GM10847 (cell line): ENCODE data around the gene DNAH1.

Experiments used
- POLR2A ChIP-seq: IDR thresholded peaks from 2 replicates; pipeline ENCODE4 v1.6.1; 2011; ENCODE audit not compliant: insufficient read length; ENCODE audit errors: extremely low read depth

DNAH1 gene

GRCh38 chr3:52299879-52300611, 16.1 kb upstream of the DNAH1 start:
- TF ChIP-seq POLR2A, result no peak

GRCh38 chr3:52302426-52303145, 13.5 kb upstream of the DNAH1 start:
- TF ChIP-seq POLR2A, result no peak

- no peak for TF ChIP-seq POLR2A
These were observed 12.3 kb upstream of the DNAH1 start for GRCh38 chr3:52303811-52304210.

DNA sequence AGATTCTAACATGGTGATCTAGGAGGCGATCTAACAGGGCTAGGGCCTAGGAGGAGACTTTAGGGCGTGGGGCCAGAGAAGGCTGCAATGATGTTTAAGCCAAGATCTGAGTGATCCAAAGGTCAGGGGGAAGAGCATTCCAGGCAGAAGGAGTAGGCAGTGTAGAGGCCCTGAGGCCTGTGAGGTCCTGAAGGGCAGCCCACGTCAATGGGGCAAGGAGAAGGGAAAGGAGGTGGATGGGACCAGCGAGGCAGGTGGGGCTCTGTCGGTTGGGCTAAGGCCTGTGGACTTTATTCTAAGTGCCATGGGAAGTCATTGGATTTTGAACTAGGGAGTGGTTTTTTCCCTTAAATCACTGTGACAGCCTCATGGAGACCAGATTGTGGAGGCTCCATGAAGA, 10.2 kb upstream of the DNAH1 start:
- no peak for TF ChIP-seq POLR2A

DNA sequence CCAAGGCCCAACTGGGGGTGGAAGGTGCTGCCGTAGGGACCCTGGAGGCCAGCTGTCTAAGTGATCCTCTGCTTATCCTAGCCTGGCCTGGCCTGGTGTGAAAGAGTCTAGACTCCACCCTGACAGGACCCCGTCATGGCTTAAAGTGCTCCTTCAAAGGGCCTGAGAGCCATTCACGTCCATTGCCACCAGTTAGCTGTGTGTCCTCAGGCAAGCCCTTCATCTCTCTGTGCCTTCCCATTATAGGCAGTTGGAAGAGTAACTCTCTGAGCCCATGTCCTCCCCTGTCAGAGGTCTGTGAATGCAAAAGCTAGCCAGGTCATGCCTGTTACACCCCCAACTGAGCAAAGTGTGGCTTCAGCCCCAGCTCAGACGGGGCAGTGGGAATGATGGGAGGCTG, 9.1 kb upstream of the DNAH1 start:
- no peak for TF ChIP-seq POLR2A

DNA sequence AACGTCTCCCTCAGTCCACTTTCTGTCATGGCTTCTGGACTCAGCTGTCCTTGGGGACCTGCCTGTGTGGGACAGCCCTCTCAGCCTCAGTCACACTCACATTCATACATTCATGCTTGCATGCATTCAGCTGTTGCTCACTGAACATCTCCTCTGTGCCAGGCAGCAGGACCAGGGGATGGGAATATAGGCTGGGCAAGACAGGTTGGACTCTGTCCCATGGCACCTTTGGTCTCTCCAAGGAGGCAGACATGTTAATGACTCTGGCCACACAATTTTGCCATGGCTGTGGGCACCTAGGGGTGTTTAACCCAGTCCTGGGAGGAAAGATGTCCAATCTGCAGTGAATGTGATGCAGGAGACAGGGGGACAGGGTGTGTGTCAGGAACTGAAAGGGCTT, 7.8 kb upstream of the DNAH1 start:
- TF ChIP-seq POLR2A, result no peak

DNA sequence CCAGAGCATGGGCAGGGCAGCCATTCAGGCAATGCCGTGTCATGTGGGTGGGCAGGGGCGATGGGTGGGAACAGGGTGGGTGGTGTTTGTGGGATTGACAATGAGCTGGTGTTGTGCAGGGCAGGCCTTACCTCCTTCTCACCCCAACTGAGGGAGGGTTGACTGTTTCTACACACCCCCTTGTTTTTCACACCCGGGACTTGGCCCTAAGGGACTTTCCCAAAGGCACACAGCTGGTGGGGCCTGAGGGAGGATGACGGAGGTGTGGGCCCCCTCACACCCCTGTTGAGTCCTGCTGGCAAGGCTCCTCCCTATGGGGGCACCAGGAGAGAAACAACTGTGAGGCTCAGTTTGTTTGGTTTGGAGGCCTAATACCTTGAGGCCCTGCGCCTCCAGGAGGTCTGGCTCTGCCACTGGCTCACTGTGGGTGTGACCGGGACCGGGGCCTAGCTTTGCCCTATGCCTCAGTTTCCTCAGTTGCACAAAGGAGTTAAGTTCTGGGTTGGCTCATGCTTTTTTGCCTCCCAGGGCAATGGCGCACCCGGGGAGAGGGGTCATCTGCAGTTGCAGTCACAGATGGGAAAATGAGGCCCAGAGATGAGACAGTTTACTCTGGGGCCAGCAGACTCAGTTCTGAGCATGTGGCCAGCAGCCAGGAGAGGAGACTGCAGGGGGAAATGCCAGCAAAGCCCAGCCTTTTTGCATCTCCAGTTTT, 5.1 kb upstream of the DNAH1 start:
- TF ChIP-seq POLR2A, result no peak

GRCh38 chr3:52311576-52312119, 4.5 kb upstream of the DNAH1 start:
- TF ChIP-seq POLR2A, result no peak

- TF ChIP-seq POLR2A, result no peak
These were observed 2.8 kb upstream of the DNAH1 start for GRCh38 chr3:52313188-52313773.

- TF ChIP-seq POLR2A, result no peak
These were observed 2.3 kb upstream of the DNAH1 start for GRCh38 chr3:52313774-52314188.

- TF ChIP-seq POLR2A, result no peak
These were observed 1.6 kb upstream of the DNAH1 start for GRCh38 chr3:52314489-52314888.

DNA sequence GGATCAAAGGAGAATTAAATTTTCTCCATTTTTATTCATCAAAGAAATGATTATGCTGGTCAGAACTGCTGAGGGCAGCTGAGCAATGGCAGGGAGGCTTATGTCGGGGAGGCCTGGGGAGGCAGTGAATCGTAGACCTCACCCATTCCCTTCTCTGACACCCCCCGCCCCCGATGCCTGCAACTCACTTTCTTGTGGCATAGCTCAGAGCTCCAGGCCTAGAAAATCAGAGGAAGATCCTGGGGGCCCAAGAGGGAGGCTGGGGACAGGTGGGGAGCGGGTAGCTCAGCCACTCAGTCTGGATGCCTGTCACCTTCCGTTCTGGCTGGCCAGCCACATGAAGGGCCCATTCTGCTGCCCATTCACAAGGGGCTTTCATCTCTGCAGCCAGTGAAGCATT, 1.1 kb upstream of the DNAH1 start:
- no peak for TF ChIP-seq POLR2A

- TF ChIP-seq POLR2A, result no peak
These were observed 1.3 kb downstream of the DNAH1 start for GRCh38 chr3:52317208-52318000.

DNA sequence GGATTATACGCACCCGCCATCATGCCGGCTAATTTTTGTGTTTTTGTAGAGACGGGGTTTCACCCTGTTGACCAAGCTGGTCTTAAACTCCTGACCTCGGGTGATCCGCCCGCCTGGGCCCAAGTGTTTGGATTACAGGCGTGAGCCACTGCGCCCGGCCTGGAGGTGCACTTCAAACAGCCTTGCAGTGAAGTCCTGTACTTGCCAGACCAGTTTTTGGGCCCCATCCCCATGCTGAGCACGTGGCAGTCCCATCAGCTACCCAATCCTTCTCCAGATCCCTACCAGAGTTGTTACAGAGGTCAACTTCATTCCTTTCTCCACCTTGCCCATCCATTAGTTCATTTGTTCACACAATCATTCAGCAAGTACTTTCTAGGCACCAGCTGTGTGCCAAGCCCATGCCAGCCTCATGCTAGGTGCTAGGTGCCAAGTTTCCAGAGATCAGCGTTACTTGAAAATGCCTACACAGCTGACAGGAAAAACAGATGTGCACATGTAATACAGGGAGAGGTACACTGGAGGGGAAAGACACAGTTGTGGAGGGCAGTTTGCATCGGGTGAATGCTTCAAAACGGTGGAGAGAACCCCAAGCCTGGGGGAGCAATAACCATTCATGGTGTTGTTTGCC, 2.2 kb downstream of the DNAH1 start:
- no peak for TF ChIP-seq POLR2A
